ENCODE results near the gene KLK15.

KLK15 gene

DNA sequence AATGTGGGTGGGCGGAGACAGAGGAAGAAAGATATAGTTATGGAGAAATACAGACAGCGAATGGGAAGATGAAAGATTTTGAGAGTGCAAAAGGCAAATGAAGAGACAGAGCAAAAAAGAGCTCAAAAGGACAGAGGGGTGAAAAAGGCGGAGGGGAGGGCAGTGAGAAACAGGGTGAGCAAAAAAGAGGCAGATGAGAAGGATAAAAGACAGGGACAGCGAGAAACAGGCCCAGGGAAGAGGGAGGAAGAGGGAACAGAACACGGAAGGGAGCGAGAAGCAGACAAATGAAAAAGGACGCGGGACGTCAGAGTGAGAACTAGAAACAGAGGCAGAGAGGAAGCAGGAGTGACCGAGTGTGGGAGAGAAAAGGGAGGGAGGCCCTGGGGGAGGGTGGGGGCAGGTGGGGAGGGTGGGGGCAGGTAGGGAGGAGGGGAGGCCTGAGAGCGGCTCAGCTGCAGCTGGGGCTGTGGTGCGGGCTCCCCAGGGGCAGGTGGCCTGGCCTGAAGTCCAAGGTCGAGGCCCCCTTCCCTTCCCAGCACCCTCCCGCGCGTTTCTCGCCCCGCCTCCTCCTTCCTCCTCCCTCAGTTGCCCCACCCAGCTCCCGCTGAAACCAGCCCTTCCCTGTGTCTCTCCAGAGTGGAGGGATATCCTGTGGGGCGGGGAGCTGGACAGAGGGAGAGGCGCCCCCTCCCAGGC lies 12.7 kb downstream of the KLK15 start:
- no peak for TF ChIP-seq ZFX (IDR thresholded peaks at IDR 0.05; ENCODE audit: borderline replicate concordance)
- TF ChIP-seq, protein P1, sequence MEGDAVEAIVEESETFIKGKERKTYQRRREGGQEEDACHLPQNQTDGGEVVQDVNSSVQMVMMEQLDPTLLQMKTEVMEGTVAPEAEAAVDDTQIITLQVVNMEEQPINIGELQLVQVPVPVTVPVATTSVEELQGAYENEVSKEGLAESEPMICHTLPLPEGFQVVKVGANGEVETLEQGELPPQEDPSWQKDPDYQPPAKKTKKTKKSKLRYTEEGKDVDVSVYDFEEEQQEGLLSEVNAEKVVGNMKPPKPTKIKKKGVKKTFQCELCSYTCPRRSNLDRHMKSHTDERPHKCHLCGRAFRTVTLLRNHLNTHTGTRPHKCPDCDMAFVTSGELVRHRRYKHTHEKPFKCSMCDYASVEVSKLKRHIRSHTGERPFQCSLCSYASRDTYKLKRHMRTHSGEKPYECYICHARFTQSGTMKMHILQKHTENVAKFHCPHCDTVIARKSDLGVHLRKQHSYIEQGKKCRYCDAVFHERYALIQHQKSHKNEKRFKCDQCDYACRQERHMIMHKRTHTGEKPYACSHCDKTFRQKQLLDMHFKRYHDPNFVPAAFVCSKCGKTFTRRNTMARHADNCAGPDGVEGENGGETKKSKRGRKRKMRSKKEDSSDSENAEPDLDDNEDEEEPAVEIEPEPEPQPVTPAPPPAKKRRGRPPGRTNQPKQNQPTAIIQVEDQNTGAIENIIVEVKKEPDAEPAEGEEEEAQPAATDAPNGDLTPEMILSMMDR (IDR thresholded peaks at IDR 0.05), result no peak
- H3K27ac ChIP-seq, result peak overlapping the region; percentile 93

DNA sequence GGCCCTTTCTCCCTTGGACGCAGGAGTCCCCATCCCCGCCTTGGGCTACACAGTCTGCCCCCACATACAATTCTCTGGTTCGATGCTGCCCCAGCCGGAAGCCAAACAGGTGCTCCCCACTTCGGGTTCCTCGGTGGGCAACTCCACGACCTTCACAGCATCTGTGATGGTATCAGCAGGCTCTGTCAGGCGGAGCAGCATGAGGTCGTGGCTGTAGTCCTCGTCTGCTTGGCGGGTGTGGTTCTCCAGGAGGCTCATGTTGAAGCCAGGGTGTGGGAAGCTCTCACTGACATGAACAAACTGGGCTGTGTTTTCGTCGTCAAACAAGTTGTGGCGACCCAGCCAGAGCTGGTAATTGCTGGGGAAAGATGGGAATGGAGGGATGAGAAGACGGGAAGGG lies 13.3 kb downstream of the KLK15 start:
- peak overlapping the region; percentile 93 for H3K27ac ChIP-seq
- no peak for TF ChIP-seq ZFX (IDR thresholded peaks at IDR 0.05; ENCODE audit: borderline replicate concordance)
- TF ChIP-seq, protein P1 (IDR thresholded peaks at IDR 0.05), result no peak

DNA sequence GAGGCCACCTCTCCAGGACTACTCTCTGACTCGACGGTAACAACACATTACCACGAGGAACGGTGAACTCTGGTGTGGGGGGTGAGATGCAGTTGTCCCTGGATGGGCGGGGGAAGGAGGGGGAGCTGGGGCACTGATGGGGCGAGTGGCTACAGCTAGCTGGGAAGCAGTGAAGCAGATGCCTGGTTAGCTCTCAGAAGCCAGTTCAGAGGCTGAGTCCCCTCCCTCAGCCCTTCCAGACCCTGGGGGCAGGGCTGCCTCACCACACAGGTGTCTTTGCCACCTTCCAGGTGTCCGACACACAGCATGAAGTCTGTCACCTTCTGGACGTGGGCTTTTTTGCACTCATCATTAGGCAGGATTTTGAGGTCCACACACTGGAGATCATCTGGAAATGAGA lies 13.7 kb downstream of the KLK15 start:
- H3K27ac ChIP-seq, result peak overlapping the region; percentile 93
- TF ChIP-seq, protein P1 (IDR thresholded peaks at IDR 0.05), result no peak
- no peak for TF ChIP-seq ZFX (IDR thresholded peaks at IDR 0.05; ENCODE audit: borderline replicate concordance)

DNA sequence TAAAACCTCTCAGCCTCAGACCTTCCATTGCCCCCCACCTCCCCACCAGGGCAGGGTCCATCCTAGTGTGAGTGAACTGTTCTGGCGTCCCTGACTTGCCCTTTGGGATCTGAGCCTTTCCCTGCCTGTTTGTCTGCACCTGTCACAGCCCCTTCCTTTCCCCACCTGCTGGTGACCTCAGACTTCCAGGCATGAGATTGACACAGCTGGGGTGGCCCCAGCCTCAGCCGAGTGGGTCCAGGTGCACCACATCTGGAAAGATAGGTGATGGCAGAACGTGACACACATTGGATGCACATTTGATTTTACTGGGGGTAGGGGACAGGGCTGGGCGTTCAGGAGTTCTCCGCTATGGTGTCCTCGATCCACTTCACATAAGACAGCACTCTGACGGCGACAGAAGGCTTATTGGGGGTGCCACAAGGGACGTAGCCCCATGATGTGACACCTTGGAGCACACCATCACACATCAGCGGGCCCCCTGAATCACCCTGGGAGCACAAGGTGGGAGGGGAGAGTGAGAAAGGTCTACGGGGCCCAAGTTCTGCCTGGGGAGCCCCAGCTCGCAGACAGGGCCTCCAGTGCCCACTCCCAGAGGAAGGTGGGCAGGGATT lies 14.4 kb downstream of the KLK15 start:
- peak overlapping the region; percentile 93 for H3K27ac ChIP-seq
- no peak for TF ChIP-seq ZFX (IDR thresholded peaks at IDR 0.05; ENCODE audit: borderline replicate concordance)
- TF ChIP-seq, protein P1 (IDR thresholded peaks at IDR 0.05), result no peak

DNA sequence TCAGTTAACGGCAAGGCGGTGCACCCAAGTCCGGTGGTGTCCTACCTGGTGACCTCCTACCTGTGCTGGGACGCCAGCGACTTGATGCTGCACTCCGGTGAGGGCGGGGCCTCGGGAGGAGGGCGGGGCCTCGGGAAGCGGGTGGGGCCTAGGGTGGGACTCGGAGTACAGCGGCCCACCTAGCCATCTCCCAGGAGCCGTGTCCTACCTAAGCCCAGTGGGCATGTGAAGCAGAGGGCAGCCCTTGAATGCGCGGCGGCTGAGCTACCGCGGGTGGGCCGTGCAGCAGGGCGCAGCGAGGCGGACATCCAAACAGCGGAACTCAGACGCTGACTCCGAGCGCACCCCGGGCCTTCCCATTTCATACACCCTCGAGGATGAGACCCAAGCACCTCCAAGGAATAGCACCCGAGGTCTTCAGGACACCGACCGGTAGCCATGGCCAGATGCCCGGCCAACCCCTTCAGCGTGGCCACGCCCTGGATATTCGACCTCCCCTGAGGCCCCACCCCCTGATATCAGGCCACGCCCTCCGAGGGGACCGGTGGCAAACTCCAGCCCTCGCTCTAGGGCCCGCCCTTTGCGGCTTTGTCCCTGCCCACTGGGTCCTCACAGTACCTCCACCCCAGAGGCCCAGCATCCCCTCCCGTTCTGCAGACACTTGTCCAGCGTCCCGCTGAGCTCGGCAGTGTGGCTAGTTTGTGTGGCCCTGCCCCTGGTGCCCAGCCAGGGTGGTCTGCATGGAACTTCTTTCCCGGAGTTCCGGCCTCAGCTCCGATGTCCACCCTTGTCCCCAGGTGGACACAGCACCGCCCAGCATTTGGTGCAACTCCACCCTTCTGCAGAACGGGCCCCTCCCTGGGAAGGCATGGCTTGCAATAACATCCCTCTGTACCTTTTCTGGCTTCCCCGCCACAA lies 15.2 kb downstream of the KLK15 start:
- TF ChIP-seq, protein P1 (IDR thresholded peaks at IDR 0.05), result no peak
- TF ChIP-seq ZFX (IDR thresholded peaks at IDR 0.05; ENCODE audit: borderline replicate concordance), result no peak
- H3K27ac ChIP-seq, result peak overlapping the region; percentile 93

DNA sequence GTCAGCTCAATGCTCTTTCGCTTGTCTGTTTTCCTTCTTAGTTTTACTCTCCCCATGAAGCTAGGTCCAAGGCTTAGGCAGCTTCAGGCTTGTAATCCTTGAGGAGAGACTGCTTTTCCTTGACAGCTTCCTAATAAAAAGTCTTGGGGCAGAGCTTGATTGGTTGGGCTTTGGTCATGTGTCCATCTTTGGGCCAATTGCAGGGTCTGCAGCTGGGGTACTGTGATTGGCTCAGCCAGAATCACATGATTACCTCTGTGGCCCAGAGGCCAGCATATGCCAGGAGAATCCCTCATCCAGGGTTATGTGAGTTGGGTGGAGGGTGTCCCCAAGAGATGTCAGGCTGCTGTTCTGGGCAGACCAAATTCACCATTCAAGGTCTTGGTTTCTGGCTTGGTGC lies 17.9 kb downstream of the KLK15 start:
- H3K27ac ChIP-seq, result peak overlapping the region; percentile 93
- no peak for TF ChIP-seq ZFX (IDR thresholded peaks at IDR 0.05; ENCODE audit: borderline replicate concordance)
- TF ChIP-seq, protein P1 (IDR thresholded peaks at IDR 0.05), result no peak

Data from 22Rv1 (cell line).